ENCODE data around the gene NPHS1. TPM values are rescaled to one million over a fixed set of nuclear protein-coding genes. Genes with fewer than 3 reads are reported as not detected.

Gene NPHS1, protein sequence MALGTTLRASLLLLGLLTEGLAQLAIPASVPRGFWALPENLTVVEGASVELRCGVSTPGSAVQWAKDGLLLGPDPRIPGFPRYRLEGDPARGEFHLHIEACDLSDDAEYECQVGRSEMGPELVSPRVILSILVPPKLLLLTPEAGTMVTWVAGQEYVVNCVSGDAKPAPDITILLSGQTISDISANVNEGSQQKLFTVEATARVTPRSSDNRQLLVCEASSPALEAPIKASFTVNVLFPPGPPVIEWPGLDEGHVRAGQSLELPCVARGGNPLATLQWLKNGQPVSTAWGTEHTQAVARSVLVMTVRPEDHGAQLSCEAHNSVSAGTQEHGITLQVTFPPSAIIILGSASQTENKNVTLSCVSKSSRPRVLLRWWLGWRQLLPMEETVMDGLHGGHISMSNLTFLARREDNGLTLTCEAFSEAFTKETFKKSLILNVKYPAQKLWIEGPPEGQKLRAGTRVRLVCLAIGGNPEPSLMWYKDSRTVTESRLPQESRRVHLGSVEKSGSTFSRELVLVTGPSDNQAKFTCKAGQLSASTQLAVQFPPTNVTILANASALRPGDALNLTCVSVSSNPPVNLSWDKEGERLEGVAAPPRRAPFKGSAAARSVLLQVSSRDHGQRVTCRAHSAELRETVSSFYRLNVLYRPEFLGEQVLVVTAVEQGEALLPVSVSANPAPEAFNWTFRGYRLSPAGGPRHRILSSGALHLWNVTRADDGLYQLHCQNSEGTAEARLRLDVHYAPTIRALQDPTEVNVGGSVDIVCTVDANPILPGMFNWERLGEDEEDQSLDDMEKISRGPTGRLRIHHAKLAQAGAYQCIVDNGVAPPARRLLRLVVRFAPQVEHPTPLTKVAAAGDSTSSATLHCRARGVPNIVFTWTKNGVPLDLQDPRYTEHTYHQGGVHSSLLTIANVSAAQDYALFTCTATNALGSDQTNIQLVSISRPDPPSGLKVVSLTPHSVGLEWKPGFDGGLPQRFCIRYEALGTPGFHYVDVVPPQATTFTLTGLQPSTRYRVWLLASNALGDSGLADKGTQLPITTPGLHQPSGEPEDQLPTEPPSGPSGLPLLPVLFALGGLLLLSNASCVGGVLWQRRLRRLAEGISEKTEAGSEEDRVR (N-terminal part only)
- total RNA-seq, result not detected

GRCh38 chr19:35852029-35852780, at the start of gene NPHS1:
NPHS1 (minus strand) TSS chr19:35852504; CDS start chr19:35851837, 667 bp downstream.
- no peak within 1 kb of the TSS for H3K4me3 ChIP-seq
- H3K4me1 ChIP-seq, result peaks cover 13 to 15% (median 13%) of the 10 kb centered on the region in 3 donors
- no peaks in the 10 kb centered on the region for H3K9me3 ChIP-seq
- TF ChIP-seq POLR2A (IDR thresholded peaks at IDR 0.05), result no peak
- TF ChIP-seq CTCF (IDR thresholded peaks at IDR 0.05), result no peak
- intact Hi-C loops (cut with DNase I), result no loop called here
- H3K27me3 ChIP-seq, result peaks cover 6 to 99% (median 18%) of the 10 kb centered on the region in 4 donors
- 48 to 60% methylated on average over 9 of the region's 9 CpGs for WGBS, 2 donors
- H3K36me3 ChIP-seq, result no peaks in the 10 kb centered on the region
- no peak for DNase-seq
- H3K27ac ChIP-seq, result no peak within 1 kb of the TSS

DNA sequence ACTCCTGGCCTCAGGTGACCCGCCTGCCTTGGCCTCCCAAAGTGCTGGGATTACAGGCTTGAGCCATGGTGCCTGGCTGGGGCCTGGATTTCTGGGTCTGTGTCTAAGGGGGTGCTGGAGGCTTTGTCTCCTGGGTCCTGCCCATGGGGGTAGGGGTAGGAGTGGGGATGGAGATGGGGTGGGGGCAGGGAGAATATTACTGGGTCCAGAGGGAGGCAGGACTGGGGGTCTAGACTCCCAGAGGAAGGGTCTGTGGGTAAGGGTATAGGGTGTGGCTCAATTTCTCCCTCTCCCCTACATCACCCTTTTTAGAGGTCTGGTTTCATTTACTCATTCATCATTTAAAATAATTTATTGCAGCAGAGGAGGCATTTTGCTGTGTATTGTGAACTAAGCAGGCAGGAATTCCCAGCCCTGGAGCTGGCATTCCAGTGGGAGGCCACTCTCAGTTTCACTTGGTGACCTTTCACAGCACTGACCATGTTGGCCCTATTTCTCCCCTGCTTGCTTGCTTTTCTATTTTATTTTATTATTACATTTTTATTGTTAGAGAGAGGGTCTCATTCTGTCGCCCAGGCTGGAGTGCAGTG, 48.8 kb upstream of the NPHS1 start:
- H3K9me3 ChIP-seq, result no peaks in the 10 kb centered on the region
- peak overlapping the region; percentile 87 to 97 (median 94) for H3K27ac ChIP-seq
- DNase-seq, result no peak
- TF ChIP-seq CTCF (IDR thresholded peaks at IDR 0.05) (no peak), POLR2A (IDR thresholded peaks at IDR 0.05) (no peak)
- H3K36me3 ChIP-seq, result peaks cover 8 to 19% (median 9%) of the 10 kb centered on the region in 3 donors
- H3K27me3 ChIP-seq, result no peaks in the 10 kb centered on the region
- 45 to 78% methylated on average over 1 to 2 of the region's 2 CpGs for WGBS, 2 donors
- intact Hi-C loops (cut with DNase I), result no loop called here
- peaks cover 9 to 73% (median 31%) of the 10 kb centered on the region in 3 donors for H3K4me1 ChIP-seq
- H3K4me3 ChIP-seq, result peak overlapping the region in 3 of 4 donors; percentile 55 to 77 (median 65)

DNA sequence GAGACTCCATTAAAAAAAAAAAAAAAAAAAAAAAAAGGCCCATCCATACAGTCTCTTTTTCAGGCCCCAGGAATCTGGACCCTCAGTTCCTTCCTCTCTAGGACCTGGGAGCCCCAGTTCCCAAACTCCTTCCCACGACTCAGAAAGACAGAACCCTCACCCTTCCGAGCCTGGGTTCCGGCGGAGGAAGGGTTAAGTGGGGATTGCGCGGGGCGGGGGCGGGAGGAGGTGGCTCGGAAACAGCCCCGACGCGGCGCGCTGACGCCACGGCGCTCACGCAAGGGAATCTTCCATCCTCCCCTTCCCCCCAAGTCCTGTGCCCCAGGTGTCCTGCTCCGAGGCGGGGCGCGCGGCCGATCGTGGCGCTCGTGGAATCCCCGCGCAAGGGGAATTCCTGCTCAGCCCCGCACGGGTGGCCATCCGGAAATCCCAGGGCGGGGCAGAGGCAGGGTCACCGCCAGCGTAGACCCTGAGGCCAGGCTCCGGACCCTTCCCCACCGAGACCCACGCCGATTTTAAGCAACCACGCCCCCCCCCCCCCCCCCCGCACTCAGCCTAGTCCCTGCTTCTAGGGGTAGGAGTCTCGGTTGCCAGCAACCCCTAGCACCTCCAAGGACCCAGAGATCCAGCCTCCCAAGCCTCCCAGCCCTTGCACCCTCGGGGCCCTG, 47.4 kb upstream of the NPHS1 start:
- WGBS, 2 donors, result 0% methylated on average over 6 to 7 of the region's 43 CpGs
- Histone ChIP-seq H3K27ac (peak overlapping the region; percentile 87 to 97 (median 94)), H3K9me3 (no peaks in the 10 kb centered on the region), H3K27me3 (no peaks in the 10 kb centered on the region), H3K4me3 (peak overlapping the region; percentile 55 to 77 (median 62)), H3K4me1 (peaks cover 9 to 71% (median 31%) of the 10 kb centered on the region in 3 donors), H3K36me3 (peaks cover 8 to 34% (median 16%) of the 10 kb centered on the region in 3 donors)
- intact Hi-C loops (cut with DNase I), result loop anchor here (5.0 kb wide), 1 partner anchor 33 kb away; no protein-coding TSS in a partner anchor
- DNase-seq, result peak; percentile 48
- TF ChIP-seq CTCF (IDR thresholded peaks at IDR 0.05), result peak in 1 of 6 experiments; percentile 4
- peak in 2 of 4 donors; percentile 37 to 66 for TF ChIP-seq POLR2A (IDR thresholded peaks at IDR 0.05)

DNA sequence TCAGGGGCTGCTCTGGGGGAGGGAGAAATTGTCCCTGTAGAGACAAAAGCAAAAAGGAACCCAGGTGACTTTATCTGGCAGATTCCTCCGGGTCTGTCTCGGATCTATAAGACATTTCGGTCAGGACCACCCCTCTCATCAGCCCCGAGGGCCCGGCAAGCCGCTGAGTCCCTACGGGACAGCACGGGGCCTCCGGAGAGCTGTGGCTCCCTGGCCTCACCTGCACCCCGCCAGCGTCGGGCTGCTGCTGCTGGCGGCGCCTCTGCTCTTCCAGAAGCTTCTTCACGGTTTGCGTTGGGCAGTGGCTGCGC, 46.1 kb upstream of the NPHS1 start:
- WGBS, 2 donors, result 12 to 13% methylated on average over 5 of the region's 17 CpGs
- TF ChIP-seq POLR2A (IDR thresholded peaks at IDR 0.05), result no peak
- no peak for TF ChIP-seq CTCF (IDR thresholded peaks at IDR 0.05)
- peaks cover 7 to 63% (median 26%) of the 10 kb centered on the region in 3 donors for H3K4me1 ChIP-seq

More for the DNA sequence above, 46.1 kb upstream of the NPHS1 start:
- Histone ChIP-seq H3K36me3 (peaks cover 16 to 46% (median 18%) of the 10 kb centered on the region in 3 donors), H3K27me3 (no peaks in the 10 kb centered on the region), H3K9me3 (no peaks in the 10 kb centered on the region), H3K27ac (peak overlapping the region; percentile 87 to 97 (median 94)), H3K4me3 (peak overlapping the region; percentile 55 to 77 (median 62))
- intact Hi-C loops (cut with DNase I), result loop anchor here (5.0 kb wide), 1 partner anchor 34 kb away; no protein-coding TSS in a partner anchor
- no peak for DNase-seq
